HG02981 (cell line): Measurements from ENCODE around the gene FBXL2.
"Not testable (repeated sequence)": the region's sequence is repeated elsewhere in the genome, so short reads cannot be mapped to it uniquely, and the experiment has no call there.

Experiments
- ATAC-seq: cut with Tn5 transposase; IDR thresholded peaks from one replicate; pipeline ENCODE4 v1.9.1; 2021; ENCODE audit warnings: mild to moderate bottlenecking, moderate library complexity; ENCODE audit not compliant: unreplicated experiment

FBXL2 gene

GRCh38 chr3:33315826-33316225, 38.6 kb downstream of the FBXL2 start:
- no peak for ATAC-seq

- no peak for ATAC-seq
Observed at GRCh38 chr3:33317963-33318709, 40.9 kb downstream of the FBXL2 start.

GRCh38 chr3:33318710-33319380, 41.6 kb downstream of the FBXL2 start:
- ATAC-seq = no peak

GRCh38 chr3:33322412-33322811, 45.2 kb downstream of the FBXL2 start:
- ATAC-seq = no peak

GRCh38 chr3:33331414-33331813, 54.2 kb downstream of the FBXL2 start:
- no peak for ATAC-seq

- ATAC-seq = no peak
Observed at GRCh38 chr3:33334364-33334763, 57.1 kb downstream of the FBXL2 start.

- ATAC-seq = not testable (repeated sequence)
Observed at GRCh38 chr3:33338936-33339465, 61.8 kb downstream of the FBXL2 start.

- ATAC-seq = no peak
Observed at GRCh38 chr3:33339758-33340157, 62.5 kb downstream of the FBXL2 start.

GRCh38 chr3:33355611-33356010, 78.4 kb downstream of the FBXL2 start:
- ATAC-seq = no peak

GRCh38 chr3:33358172-33358781, 81.0 kb downstream of the FBXL2 start:
- ATAC-seq = no peak

GRCh38 chr3:33360136-33360825, 83.0 kb downstream of the FBXL2 start:
- ATAC-seq = no peak

GRCh38 chr3:33363113-33363800, 86.0 kb downstream of the FBXL2 start:
- ATAC-seq = no peak

- no peak for ATAC-seq
Observed at GRCh38 chr3:33364060-33364459, 86.8 kb downstream of the FBXL2 start.

- no peak for ATAC-seq
Observed at GRCh38 chr3:33364531-33365128, 87.4 kb downstream of the FBXL2 start.

- no peak for ATAC-seq
Observed at GRCh38 chr3:33372218-33373081, 95.2 kb downstream of the FBXL2 start.

- ATAC-seq = no peak
Observed at GRCh38 chr3:33373082-33373437, 95.8 kb downstream of the FBXL2 start.

GRCh38 chr3:33377489-33377888, 100.2 kb downstream of the FBXL2 start:
- ATAC-seq = no peak

GRCh38 chr3:33377931-33378330, 100.7 kb downstream of the FBXL2 start:
- no peak for ATAC-seq

- no peak for ATAC-seq
Observed at GRCh38 chr3:33380653-33381052, 103.4 kb downstream of the FBXL2 start.
